Measurements from ENCODE around the gene MALAT1. TPM values are rescaled to one million over a fixed set of nuclear protein-coding genes. Genes with fewer than 3 reads are reported as not detected.

Gene MALAT1
- total and polyA plus RNA-seq, 2 of the 13 experiments (the other 11 are each of a cell fraction or from before 2014, with no cell fraction given): 143 to 1,237 TPM

DNA sequence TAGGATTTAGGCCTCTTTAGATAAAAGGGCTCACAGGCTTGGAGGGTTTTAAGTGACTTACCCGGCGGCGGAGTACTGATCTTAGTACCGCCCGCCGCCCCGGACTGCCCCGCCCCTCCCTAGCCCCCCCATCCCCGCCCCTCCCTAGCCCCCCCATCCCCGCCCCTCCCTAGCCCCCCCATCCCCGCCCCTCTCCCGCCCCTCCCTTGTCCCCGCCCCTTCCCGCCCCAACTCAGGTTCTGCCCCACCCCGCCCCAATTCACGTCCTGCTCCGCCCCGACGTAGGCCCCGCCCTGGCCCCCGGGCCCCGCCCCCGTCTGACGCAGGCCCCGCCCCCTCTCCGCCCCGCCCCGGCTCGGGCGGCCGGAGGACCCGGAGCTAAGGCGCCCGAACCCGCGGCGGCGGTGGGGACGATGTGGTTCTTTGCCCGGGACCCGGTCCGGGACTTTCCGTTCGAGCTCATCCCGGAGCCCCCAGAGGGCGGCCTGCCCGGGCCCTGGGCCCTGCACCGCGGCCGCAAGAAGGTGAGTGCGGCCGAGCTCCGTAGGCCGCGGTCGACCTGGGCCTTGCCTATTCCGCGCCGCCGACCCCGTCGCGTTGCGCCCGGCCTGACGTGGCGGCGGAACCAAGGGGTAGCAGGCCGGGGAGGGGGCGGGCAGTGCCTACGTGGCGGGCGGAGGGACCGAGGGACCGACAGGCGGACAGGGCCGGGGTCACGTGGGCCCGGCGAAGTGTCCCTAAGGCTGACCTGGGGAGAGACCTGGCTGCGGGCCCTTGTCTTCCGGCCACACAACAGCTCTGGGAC, 26.1 kb downstream of the MALAT1 start, which contains the start of gene SCYL1 (continued):
- TF ChIP-seq, protein P1, sequence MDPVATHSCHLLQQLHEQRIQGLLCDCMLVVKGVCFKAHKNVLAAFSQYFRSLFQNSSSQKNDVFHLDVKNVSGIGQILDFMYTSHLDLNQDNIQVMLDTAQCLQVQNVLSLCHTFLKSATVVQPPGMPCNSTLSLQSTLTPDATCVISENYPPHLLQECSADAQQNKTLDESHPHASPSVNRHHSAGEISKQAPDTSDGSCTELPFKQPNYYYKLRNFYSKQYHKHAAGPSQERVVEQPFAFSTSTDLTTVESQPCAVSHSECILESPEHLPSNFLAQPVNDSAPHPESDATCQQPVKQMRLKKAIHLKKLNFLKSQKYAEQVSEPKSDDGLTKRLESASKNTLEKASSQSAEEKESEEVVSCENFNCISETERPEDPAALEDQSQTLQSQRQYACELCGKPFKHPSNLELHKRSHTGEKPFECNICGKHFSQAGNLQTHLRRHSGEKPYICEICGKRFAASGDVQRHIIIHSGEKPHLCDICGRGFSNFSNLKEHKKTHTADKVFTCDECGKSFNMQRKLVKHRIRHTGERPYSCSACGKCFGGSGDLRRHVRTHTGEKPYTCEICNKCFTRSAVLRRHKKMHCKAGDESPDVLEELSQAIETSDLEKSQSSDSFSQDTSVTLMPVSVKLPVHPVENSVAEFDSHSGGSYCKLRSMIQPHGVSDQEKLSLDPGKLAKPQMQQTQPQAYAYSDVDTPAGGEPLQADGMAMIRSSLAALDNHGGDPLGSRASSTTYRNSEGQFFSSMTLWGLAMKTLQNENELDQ (CRISPR knock-in tag; IDR thresholded peaks at IDR 0.05; ENCODE audit: borderline replicate concordance): no peak
- no peak for TF ChIP-seq JUNB (CRISPR knock-in tag; IDR thresholded peaks at IDR 0.05; ENCODE audit: borderline replicate concordance)
- no peak for TF ChIP-seq ZBTB21 (CRISPR knock-in tag; IDR thresholded peaks at IDR 0.05)
- no peak for TF ChIP-seq ZNF205 (CRISPR knock-in tag; IDR thresholded peaks at IDR 0.05)
- no peak for TF ChIP-seq BRCA1 (CRISPR knock-in tag; IDR thresholded peaks at IDR 0.05)
- TF ChIP-seq, protein P2, sequence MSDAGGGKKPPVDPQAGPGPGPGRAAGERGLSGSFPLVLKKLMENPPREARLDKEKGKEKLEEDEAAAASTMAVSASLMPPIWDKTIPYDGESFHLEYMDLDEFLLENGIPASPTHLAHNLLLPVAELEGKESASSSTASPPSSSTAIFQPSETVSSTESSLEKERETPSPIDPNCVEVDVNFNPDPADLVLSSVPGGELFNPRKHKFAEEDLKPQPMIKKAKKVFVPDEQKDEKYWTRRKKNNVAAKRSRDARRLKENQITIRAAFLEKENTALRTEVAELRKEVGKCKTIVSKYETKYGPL (CRISPR knock-in tag; IDR thresholded peaks at IDR 0.05): no peak
- no peak for TF ChIP-seq ZNF101 (CRISPR knock-in tag; IDR thresholded peaks at IDR 0.05; ENCODE audit: borderline replicate concordance, low read depth)
- TF ChIP-seq, protein P3, sequence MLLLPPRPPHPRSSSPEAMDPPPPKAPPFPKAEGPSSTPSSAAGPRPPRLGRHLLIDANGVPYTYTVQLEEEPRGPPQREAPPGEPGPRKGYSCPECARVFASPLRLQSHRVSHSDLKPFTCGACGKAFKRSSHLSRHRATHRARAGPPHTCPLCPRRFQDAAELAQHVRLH (CRISPR knock-in tag; IDR thresholded peaks at IDR 0.05; ENCODE audit: borderline replicate concordance, low read depth): 0 out of 2 replicates have a peak, but pooled peaks have one; percentile 22
- TF ChIP-seq, protein P4, sequence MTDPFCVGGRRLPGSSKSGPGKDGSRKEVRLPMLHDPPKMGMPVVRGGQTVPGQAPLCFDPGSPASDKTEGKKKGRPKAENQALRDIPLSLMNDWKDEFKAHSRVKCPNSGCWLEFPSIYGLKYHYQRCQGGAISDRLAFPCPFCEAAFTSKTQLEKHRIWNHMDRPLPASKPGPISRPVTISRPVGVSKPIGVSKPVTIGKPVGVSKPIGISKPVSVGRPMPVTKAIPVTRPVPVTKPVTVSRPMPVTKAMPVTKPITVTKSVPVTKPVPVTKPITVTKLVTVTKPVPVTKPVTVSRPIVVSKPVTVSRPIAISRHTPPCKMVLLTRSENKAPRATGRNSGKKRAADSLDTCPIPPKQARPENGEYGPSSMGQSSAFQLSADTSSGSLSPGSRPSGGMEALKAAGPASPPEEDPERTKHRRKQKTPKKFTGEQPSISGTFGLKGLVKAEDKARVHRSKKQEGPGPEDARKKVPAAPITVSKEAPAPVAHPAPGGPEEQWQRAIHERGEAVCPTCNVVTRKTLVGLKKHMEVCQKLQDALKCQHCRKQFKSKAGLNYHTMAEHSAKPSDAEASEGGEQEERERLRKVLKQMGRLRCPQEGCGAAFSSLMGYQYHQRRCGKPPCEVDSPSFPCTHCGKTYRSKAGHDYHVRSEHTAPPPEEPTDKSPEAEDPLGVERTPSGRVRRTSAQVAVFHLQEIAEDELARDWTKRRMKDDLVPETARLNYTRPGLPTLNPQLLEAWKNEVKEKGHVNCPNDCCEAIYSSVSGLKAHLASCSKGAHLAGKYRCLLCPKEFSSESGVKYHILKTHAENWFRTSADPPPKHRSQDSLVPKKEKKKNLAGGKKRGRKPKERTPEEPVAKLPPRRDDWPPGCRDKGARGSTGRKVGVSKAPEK (CRISPR knock-in tag; IDR thresholded peaks at IDR 0.05; ENCODE audit: borderline replicate concordance): no peak
- no peak for TF ChIP-seq CC2D1A (CRISPR knock-in tag; IDR thresholded peaks at IDR 0.05)
- TF ChIP-seq, protein P5, sequence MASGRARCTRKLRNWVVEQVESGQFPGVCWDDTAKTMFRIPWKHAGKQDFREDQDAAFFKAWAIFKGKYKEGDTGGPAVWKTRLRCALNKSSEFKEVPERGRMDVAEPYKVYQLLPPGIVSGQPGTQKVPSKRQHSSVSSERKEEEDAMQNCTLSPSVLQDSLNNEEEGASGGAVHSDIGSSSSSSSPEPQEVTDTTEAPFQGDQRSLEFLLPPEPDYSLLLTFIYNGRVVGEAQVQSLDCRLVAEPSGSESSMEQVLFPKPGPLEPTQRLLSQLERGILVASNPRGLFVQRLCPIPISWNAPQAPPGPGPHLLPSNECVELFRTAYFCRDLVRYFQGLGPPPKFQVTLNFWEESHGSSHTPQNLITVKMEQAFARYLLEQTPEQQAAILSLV (CRISPR knock-in tag; IDR thresholded peaks at IDR 0.05; ENCODE audit: borderline replicate concordance): 0 out of 2 replicates have a peak, but pooled peaks have one; percentile 25
- TF ChIP-seq ZNF543 (CRISPR knock-in tag; IDR thresholded peaks at IDR 0.05): peak; percentile 66; the same call in 1 of the 2 replicates
- 0 out of 2 replicates have a peak, but pooled peaks have one; percentile 63 for TF ChIP-seq MTF2 (CRISPR knock-in tag; IDR thresholded peaks at IDR 0.05; ENCODE audit: borderline replicate concordance)
- TF ChIP-seq PTBP1 (IDR thresholded peaks at IDR 0.05; ENCODE audit: low read depth, low read length, poor library complexity, severe bottlenecking): no peak
- TF ChIP-seq, protein P6, sequence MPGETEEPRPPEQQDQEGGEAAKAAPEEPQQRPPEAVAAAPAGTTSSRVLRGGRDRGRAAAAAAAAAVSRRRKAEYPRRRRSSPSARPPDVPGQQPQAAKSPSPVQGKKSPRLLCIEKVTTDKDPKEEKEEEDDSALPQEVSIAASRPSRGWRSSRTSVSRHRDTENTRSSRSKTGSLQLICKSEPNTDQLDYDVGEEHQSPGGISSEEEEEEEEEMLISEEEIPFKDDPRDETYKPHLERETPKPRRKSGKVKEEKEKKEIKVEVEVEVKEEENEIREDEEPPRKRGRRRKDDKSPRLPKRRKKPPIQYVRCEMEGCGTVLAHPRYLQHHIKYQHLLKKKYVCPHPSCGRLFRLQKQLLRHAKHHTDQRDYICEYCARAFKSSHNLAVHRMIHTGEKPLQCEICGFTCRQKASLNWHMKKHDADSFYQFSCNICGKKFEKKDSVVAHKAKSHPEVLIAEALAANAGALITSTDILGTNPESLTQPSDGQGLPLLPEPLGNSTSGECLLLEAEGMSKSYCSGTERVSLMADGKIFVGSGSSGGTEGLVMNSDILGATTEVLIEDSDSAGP (CRISPR knock-in tag; IDR thresholded peaks at IDR 0.05; ENCODE audit: borderline replicate concordance): peak; percentile 40; the same call in 1 of the 2 replicates
- no peak for TF ChIP-seq MAFF (IDR thresholded peaks at IDR 0.05; ENCODE audit: low read depth, low read length)
- peak; percentile 68 for TF ChIP-seq TAF1 (CRISPR knock-in tag; IDR thresholded peaks at IDR 0.05)

All from HepG2 (cell line).